ENCODE measurements around the gene TMEM156. TPM values are rescaled to one million over a fixed set of nuclear protein-coding genes. Genes with fewer than 3 reads are reported as not detected.

The TMEM156 gene
- total RNA-seq, 2 donors from 2014 or later: not detected

DNA sequence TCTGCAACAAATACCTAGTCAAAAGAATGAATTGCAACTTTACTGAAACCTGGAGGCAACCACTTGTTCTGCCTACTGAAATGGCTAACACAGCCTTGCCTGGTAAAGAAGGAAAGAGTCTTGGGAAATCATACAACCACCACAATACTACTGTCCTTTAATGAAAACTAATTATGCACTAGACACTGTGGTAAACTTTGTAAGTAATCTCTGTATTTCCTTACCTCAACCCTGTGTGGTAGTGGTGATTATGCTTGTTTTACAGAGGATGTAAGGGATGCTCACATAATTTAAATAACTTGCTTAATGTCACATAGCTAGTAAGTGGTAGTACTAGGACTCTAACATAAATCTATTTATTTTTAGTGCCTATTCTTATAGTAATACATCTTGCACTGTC lies 44.7 kb downstream of the TMEM156 start:
- H3K4me1 ChIP-seq (ENCODE audit: control insufficient read depth, insufficient read depth, low read length): no peaks in the 10 kb centered on the region
- H3K9me3 Mint-ChIP-seq: no peaks in the 10 kb centered on the region
- TF ChIP-seq, protein P1, sequence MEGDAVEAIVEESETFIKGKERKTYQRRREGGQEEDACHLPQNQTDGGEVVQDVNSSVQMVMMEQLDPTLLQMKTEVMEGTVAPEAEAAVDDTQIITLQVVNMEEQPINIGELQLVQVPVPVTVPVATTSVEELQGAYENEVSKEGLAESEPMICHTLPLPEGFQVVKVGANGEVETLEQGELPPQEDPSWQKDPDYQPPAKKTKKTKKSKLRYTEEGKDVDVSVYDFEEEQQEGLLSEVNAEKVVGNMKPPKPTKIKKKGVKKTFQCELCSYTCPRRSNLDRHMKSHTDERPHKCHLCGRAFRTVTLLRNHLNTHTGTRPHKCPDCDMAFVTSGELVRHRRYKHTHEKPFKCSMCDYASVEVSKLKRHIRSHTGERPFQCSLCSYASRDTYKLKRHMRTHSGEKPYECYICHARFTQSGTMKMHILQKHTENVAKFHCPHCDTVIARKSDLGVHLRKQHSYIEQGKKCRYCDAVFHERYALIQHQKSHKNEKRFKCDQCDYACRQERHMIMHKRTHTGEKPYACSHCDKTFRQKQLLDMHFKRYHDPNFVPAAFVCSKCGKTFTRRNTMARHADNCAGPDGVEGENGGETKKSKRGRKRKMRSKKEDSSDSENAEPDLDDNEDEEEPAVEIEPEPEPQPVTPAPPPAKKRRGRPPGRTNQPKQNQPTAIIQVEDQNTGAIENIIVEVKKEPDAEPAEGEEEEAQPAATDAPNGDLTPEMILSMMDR (conservative IDR thresholded peaks at IDR 0.05): no peak
- H3K9me3 ChIP-seq (ENCODE audit: control insufficient read depth, low read length): no peaks in the 10 kb centered on the region
- no peak overlapping the region for H3K4me3 ChIP-seq (ENCODE audit: low read length)
- no peak overlapping the region for H3K9ac ChIP-seq (ENCODE audit: extremely low read depth, low read length, poor library complexity, severe bottlenecking)
- DNase-seq: no peak
- no peaks in the 10 kb centered on the region for H3K36me3 ChIP-seq (ENCODE audit: control insufficient read depth, insufficient read depth, low read length)
- no peaks in the 10 kb centered on the region for H3K27me3 Mint-ChIP-seq (ENCODE audit: insufficient read depth)
- H3K36me3 Mint-ChIP-seq (ENCODE audit: low read depth): no peaks in the 10 kb centered on the region
- H3K4me1 Mint-ChIP-seq: peaks cover 5% of the 10 kb centered on the region
- H3K27me3 ChIP-seq (ENCODE audit: control insufficient read depth, insufficient read depth, low read length, poor library complexity, severe bottlenecking): no peaks in the 10 kb centered on the region
- H3K27ac Mint-ChIP-seq: no peak overlapping the region
- no peak overlapping the region for H3K4me3 Mint-ChIP-seq
- no peak overlapping the region for H3K27ac ChIP-seq (ENCODE audit: low read depth, low read length)

DNA sequence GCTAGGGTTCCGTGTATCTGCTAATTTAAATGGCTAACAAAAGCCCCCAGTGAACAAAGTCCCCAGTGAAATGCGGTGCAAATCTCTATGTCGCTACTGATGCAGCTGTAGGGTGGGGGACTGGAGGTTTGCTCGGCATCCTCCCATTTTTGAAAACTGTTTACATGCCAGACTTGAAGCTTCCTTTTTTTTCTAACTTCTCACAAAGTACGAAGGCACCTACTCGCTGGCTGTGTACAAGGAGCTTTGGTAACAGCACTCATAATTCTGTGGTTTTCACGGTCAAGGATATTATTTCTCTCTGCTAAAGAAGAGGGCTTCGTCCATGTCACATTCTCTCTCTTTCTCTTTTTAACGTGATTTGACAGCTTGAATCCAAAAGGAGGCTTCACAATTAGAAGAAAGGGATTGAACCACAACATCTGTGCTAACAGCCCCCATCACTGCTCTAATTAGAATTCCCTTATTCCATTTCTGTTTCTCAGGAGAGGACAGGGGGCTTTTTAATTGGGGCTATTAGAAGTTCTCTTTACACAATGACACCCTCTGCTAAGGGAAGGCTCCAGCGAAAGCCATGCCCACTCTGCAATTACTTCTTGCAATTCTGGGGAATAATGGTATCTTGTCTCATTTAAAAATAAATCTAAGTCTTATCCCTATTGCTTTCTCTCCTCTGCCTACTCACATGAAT lies 46.7 kb downstream of the TMEM156 start:
- no peaks in the 10 kb centered on the region for H3K9me3 Mint-ChIP-seq
- Histone ChIP-seq H3K36me3 (ENCODE audit: control insufficient read depth, insufficient read depth, low read length) (no peaks in the 10 kb centered on the region), H3K4me3 (ENCODE audit: low read length) (no peak overlapping the region), H3K9ac (ENCODE audit: extremely low read depth, low read length, poor library complexity, severe bottlenecking) (no peak overlapping the region), H3K9me3 (ENCODE audit: control insufficient read depth, low read length) (no peaks in the 10 kb centered on the region), H3K27ac (ENCODE audit: low read depth, low read length) (peak overlapping the region; percentile 51), H3K27me3 (ENCODE audit: control insufficient read depth, insufficient read depth, low read length, poor library complexity, severe bottlenecking) (no peaks in the 10 kb centered on the region), H3K4me1 (ENCODE audit: control insufficient read depth, insufficient read depth, low read length) (no peaks in the 10 kb centered on the region)
- 83 to 94% methylated on average over 8 to 10 of the region's 10 CpGs for WGBS, 2 experiments (ENCODE audit: insufficient coverage in 1 of 2, insufficient read length in 1 of 2)
- no peak overlapping the region for H3K27ac Mint-ChIP-seq
- H3K4me3 Mint-ChIP-seq: no peak overlapping the region
- H3K36me3 Mint-ChIP-seq (ENCODE audit: low read depth): no peaks in the 10 kb centered on the region
- DNase-seq: no peak
- peaks cover 5% of the 10 kb centered on the region for H3K4me1 Mint-ChIP-seq
- TF ChIP-seq, protein P1 (conservative IDR thresholded peaks at IDR 0.05): no peak
- no peaks in the 10 kb centered on the region for H3K27me3 Mint-ChIP-seq (ENCODE audit: insufficient read depth)

DNA sequence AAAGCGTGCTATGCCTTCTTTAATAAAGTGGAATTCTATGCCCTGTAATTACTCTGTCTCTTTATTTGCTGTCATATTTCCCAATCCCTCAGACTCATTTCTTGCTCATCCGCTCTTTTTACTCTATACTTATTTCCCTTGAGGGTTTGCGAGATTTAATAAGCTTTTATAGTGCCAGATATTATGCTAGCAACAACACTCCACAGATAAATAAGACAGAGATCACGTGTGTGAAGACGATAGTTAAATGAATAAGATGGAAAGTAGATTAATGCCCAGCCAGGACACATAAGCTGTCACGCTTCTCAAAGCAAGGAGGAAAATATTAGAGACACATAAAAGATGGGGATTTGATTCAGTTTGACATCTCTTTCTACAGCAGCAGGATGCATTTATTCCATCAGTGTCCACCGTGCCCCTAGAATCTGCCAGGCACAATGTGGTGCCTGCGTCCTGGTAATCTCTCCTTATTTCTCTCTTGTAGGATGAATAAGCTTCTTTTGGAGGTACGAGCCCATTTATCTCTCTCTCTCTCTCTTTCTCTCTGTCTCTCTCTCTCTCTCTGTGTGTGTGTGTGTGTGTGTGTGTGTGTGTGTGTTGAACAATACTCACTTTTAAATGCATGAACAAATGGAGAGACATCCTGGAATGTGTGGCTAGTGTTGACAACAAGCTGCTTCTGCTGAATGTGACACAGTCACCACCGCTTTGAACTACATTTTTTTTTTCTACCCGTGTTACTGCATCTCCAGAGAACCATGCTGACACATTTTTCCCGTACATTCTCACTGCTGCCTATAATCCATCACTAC lies 48.2 kb downstream of the TMEM156 start:
- Histone ChIP-seq H3K4me3 (ENCODE audit: low read length) (no peak overlapping the region), H3K9me3 (ENCODE audit: control insufficient read depth, low read length) (no peaks in the 10 kb centered on the region), H3K27ac (ENCODE audit: low read depth, low read length) (no peak overlapping the region), H3K27me3 (ENCODE audit: control insufficient read depth, insufficient read depth, low read length, poor library complexity, severe bottlenecking) (no peaks in the 10 kb centered on the region), H3K4me1 (ENCODE audit: control insufficient read depth, insufficient read depth, low read length) (no peaks in the 10 kb centered on the region), H3K9ac (ENCODE audit: extremely low read depth, low read length, poor library complexity, severe bottlenecking) (no peak overlapping the region), H3K36me3 (ENCODE audit: control insufficient read depth, insufficient read depth, low read length) (no peaks in the 10 kb centered on the region)
- Mint-ChIP-seq H3K9me3 (no peaks in the 10 kb centered on the region), H3K4me1 (peaks cover 5% of the 10 kb centered on the region), H3K4me3 (no peak overlapping the region), H3K36me3 (ENCODE audit: low read depth) (no peaks in the 10 kb centered on the region), H3K27ac (no peak overlapping the region), H3K27me3 (ENCODE audit: insufficient read depth) (no peaks in the 10 kb centered on the region)
- TF ChIP-seq, protein P1 (conservative IDR thresholded peaks at IDR 0.05): no peak
- WGBS, 2 experiments (ENCODE audit: insufficient coverage in 1 of 2, insufficient read length in 1 of 2): 82 to 89% methylated on average over 8 to 12 of the region's 12 CpGs
- DNase-seq: no peak

Measured in endodermal cell (in vitro differentiated cells).